Sigmoid colon (tissue), 7 donors: ENCODE results near the gene ALPI. TPM values are rescaled to one million over a fixed set of nuclear protein-coding genes. Genes with fewer than 3 reads are reported as not detected.
A peak's percentile ranks its signal among the peaks of the same experiment; 100 is the strongest.

Source experiments
- DNase-seq: peaks from one replicate; pipeline ENCODE4 v3.0.0-alpha.2; 2019
- H3K27ac ChIP-seq, 4 donors: fragments of 200-600 bp; sonication (generic); one replicate each; pipeline ENCODE4 v1.5.1; 2016 to 2019; ENCODE audit warnings: mild to moderate bottlenecking in 1 of 4
- H3K27me3 ChIP-seq, 3 donors: fragments of 200-600 bp; sonication (generic); one replicate each; pipeline ENCODE4 v1.5.1; 2019; ENCODE audit warnings: mild to moderate bottlenecking in 1 of 3
- H3K36me3 ChIP-seq, 4 donors: fragments of 200-600 bp; sonication (generic); one replicate each; pipeline ENCODE4 v1.5.1; 2016 to 2019
- H3K4me1 ChIP-seq, 4 donors: fragments of 200-600 bp; sonication (generic); one replicate each; pipeline ENCODE4 v1.5.1; 2017 to 2019
- H3K4me3 ChIP-seq, 4 donors: fragments of 200-600 bp; sonication (generic); one replicate each; pipeline ENCODE4 v1.5.1; 2017 to 2019; ENCODE audit warnings: mild to moderate bottlenecking in 2 of 4, moderate library complexity in 1 of 4
- H3K9me3 ChIP-seq, 4 donors: fragments of 200-600 bp in 3 of 4; sonication (generic) in 3 of 4; one replicate each; pipeline versions ENCODE4 v1.5.1 to v1.6.1; 2013 to 2019
- EP300 ChIP-seq, 4 donors: sonication (generic); formaldehyde crosslinking; IDR thresholded peaks; one replicate each; pipeline ENCODE4 v1.6.1; 2017; ENCODE audit warnings: antibody characterized with exemption in 4 of 4
- POLR2A ChIP-seq, 2 donors: fragments of 450-650 bp; IDR thresholded peaks; one replicate each; pipeline ENCODE4 v1.6.1; 2016; ENCODE audit warnings: antibody characterized with exemption in 2 of 2, mild to moderate bottlenecking in 2 of 2, moderate library complexity in 2 of 2
- POLR2AphosphoS5 ChIP-seq, 4 donors: sonication (generic); formaldehyde crosslinking; IDR thresholded peaks; one replicate each; pipeline ENCODE4 v1.6.1; 2017; ENCODE audit warnings: antibody characterized with exemption in 4 of 4
- WGBS, 2 donors: extraction: QIAGEN DNeasy Blood & Tissue Kit; methylation state at CpG; one replicate each; pipeline ENCODE4 v1.1.7; 2013; 5-methylcytosine and 5-hydroxymethylcytosine counted together
- intact Hi-C: fragments of 100-400 bp; cut with DNase I; formaldehyde crosslinking; loops from one replicate; pipeline ENCODE4 v1.15.1; 2023
- polyA plus RNA-seq, 3 donors: library from polyadenylated mRNA; stranded (reverse); fragments of 200-250 nt; gene quantifications; one replicate each; pipeline ENCODE4 v1.2.3, GENCODE V29; 2013
- total RNA-seq, 4 donors: library from RNA; depleted of rRNA; stranded (reverse); fragments of >200 nt; gene quantifications; one replicate each; pipeline ENCODE4 v1.1.0, GENCODE V29; 2016
- TF ChIP-seq, protein P1 (sequence below), 4 experiments: fragments of 450-650 bp in 3 of 4; fragments of 200-600 bp in 1 of 4; IDR thresholded peaks; one replicate each; pipeline ENCODE4 v1.5.1; 2016 to 2019; ENCODE audit warnings: antibody characterized with exemption in 4 of 4, mild to moderate bottlenecking in 3 of 4, moderate library complexity in 2 of 4
- donor health status: healthy with polysubstance abuse.
- donor health status: Bipolar disorder and iron deficiency.
- donor health status: healthy.

Gene ALPI
- total and polyA plus RNA-seq, 7 donors, result 5.3 to 10.2 (median 7.2) TPM; not detected in 4

DNA sequence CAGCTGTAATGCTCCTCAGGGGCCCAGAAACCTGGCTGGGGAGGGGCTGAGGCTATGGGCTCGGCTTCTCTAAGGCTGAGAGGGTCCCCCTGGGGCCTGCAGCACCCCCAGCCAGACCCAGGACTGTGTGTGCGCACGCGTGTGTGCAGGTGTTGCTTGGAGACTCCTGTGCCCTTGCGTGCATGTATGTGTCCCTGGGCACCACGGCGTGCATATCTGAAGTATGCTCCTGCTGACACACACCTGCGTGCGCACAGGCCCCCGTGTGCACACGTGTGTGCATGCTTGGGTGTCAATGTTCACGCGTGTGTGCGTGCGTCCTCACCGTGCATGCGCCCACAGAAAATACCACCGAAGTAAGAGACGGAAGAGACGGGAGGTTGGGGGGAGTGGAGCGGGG is 46.6 kb downstream of the ALPI start:
- Histone ChIP-seq H3K4me3 (peak overlapping the region; percentile 44 to 63 (median 56)), H3K9me3 (no peaks in the 10 kb centered on the region), H3K36me3 (no peaks in the 10 kb centered on the region), H3K27ac (peak overlapping the region in 1 of 4 donors; percentile 64), H3K4me1 (peaks cover 0 to 21% (median 21%) of the 10 kb centered on the region in 4 donors), H3K27me3 (peaks cover 0 to 30% (median 5%) of the 10 kb centered on the region in 3 donors)
- no peak for DNase-seq
- 17 to 19% methylated on average over 20 of the region's 21 CpGs for WGBS, 2 donors
- no peak for TF ChIP-seq EP300 (IDR thresholded peaks at IDR 0.05)
- intact Hi-C loops, result loop anchor here (2.0 kb wide), 1 partner anchor 750 kb away; no protein-coding TSS in a partner anchor

DNA sequence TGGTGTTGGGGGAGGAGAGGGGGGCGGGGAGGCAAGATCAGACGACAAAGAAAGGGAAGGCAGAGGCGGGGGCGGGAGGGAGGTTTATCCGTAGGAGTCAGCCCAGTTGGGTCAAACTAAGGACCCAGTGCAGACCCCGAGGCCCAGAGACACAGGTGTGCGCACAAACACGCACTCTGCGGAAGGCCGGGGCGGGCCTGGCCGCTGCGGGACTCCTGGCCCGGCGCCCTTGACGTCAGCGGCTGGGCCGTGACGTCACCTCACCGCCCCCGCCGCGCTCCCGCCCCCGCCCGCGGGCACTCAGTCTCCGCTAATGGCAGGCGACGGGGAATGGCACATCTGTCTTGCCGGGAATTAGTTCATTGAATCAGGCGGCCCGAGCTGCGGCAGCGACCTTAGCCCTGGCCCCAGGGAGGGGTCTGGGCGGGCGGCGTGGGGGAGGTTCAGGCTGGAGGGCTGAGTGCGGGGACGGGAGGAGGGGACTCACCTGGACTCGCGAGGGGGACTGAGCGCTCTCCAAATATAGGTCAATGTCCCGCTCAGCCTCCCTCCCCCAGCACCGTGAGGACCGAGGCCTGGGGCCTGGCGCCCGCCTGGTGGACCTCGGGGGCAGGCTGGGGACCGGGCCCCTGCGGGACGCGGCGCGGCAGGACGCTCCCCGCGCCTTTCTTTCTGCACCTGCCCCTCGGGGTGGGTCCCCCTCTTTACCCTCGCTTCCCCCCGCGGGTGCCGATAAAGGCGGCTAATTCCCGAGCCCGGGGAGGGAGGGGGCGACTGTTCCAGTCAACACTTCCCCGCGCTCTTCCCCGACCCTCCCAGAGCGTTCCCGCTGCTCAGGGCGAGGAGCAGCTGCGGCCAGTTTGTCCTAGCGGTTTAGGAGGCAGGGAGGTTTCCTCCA is 47.2 kb downstream of the ALPI start:
- intact Hi-C loops, result loop anchor here (2.0 kb wide), 1 partner anchor 750 kb away; no protein-coding TSS in a partner anchor
- Histone ChIP-seq H3K4me1 (peaks cover 0 to 21% (median 21%) of the 10 kb centered on the region in 4 donors), H3K27me3 (peaks cover 0 to 30% (median 5%) of the 10 kb centered on the region in 3 donors), H3K4me3 (peak overlapping the region; percentile 44 to 63 (median 56)), H3K9me3 (no peaks in the 10 kb centered on the region), H3K27ac (peak overlapping the region in 1 of 4 donors; percentile 64), H3K36me3 (no peaks in the 10 kb centered on the region)
- DNase-seq, result no peak
- TF ChIP-seq POLR2AphosphoS5 (IDR thresholded peaks at IDR 0.05) (peak in 2 of 4 donors; percentile 49 to 68), POLR2A (IDR thresholded peaks at IDR 0.05) (no peak)
- TF ChIP-seq, protein P1, sequence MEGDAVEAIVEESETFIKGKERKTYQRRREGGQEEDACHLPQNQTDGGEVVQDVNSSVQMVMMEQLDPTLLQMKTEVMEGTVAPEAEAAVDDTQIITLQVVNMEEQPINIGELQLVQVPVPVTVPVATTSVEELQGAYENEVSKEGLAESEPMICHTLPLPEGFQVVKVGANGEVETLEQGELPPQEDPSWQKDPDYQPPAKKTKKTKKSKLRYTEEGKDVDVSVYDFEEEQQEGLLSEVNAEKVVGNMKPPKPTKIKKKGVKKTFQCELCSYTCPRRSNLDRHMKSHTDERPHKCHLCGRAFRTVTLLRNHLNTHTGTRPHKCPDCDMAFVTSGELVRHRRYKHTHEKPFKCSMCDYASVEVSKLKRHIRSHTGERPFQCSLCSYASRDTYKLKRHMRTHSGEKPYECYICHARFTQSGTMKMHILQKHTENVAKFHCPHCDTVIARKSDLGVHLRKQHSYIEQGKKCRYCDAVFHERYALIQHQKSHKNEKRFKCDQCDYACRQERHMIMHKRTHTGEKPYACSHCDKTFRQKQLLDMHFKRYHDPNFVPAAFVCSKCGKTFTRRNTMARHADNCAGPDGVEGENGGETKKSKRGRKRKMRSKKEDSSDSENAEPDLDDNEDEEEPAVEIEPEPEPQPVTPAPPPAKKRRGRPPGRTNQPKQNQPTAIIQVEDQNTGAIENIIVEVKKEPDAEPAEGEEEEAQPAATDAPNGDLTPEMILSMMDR (IDR thresholded peaks at IDR 0.05), result no peak
- 1 to 2% methylated on average over 75 of the region's 75 CpGs for WGBS, 2 donors

DNA sequence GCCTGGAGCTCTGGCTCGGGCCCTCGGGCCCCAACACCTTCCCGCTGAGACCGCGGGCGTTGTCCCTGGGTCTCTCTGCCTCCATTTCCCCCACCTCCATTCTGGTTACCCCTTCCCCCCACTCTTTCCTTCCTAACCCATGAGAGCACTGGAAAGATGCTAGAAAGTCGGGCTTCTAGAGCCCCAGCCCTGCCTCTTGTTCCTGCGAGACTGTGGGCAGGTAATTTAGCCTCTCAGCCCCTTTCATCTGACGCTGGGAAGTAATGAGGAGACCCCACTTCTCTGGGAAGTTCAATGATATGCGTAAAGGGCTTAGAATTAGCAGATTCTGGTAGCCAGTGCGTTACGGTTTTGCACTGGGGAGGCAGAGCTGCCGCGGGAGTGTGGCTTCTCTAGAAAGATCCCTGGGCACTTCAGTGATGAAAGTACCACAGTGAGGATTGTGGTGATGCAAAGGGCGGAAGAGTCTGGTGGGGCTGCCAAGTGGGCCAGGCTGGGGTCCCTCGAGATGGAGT is 47.9 kb downstream of the ALPI start:
- intact Hi-C loops, result loop anchor here (2.0 kb wide), 1 partner anchor 749 kb away; no protein-coding TSS in a partner anchor
- Histone ChIP-seq H3K27me3 (peaks cover 0 to 30% (median 5%) of the 10 kb centered on the region in 3 donors), H3K9me3 (no peaks in the 10 kb centered on the region), H3K27ac (peak overlapping the region in 1 of 4 donors; percentile 64), H3K4me1 (peaks cover 0 to 21% (median 21%) of the 10 kb centered on the region in 4 donors), H3K36me3 (no peaks in the 10 kb centered on the region), H3K4me3 (peak overlapping the region; percentile 44 to 63 (median 56))
- DNase-seq, result no peak
- 18 to 25% methylated on average over 16 of the region's 16 CpGs for WGBS, 2 donors
- TF ChIP-seq POLR2AphosphoS5 (IDR thresholded peaks at IDR 0.05), result no peak
- TF ChIP-seq, protein P1 (IDR thresholded peaks at IDR 0.05), result no peak
- TF ChIP-seq EP300 (IDR thresholded peaks at IDR 0.05), result no peak
- no peak for TF ChIP-seq POLR2A (IDR thresholded peaks at IDR 0.05)

DNA sequence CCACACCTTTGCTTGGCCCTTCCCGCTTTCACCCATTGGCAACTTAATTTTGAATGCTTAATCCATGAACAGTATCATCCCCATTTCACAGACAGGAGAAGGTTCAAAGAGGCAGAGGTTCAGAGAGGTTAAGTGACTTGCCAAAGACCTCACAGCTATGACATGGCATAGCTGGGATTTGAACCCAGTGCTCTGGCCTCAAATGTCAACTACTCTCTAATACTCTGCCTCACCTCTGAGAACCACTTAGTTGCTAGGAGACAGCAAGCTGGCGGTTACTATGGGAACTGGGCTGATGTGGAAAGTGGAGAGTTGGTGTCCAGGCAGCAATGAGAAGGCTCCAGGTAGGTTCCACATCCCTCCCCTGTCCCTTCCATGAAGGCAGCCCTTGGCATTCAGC is 48.5 kb downstream of the ALPI start:
- Histone ChIP-seq H3K36me3 (no peaks in the 10 kb centered on the region), H3K4me1 (peaks cover 0 to 21% (median 21%) of the 10 kb centered on the region in 4 donors), H3K27me3 (peaks cover 0 to 30% (median 5%) of the 10 kb centered on the region in 3 donors), H3K4me3 (no peak overlapping the region), H3K27ac (no peak overlapping the region), H3K9me3 (no peaks in the 10 kb centered on the region)
- intact Hi-C loops, result no loop called here
- no peak for DNase-seq
- WGBS, 2 donors, result 60 to 69% methylated on average over 2 of the region's 2 CpGs
- TF ChIP-seq POLR2AphosphoS5 (IDR thresholded peaks at IDR 0.05) (no peak), EP300 (IDR thresholded peaks at IDR 0.05) (no peak), POLR2A (IDR thresholded peaks at IDR 0.05) (no peak)
- TF ChIP-seq, protein P1 (IDR thresholded peaks at IDR 0.05), result no peak

DNA sequence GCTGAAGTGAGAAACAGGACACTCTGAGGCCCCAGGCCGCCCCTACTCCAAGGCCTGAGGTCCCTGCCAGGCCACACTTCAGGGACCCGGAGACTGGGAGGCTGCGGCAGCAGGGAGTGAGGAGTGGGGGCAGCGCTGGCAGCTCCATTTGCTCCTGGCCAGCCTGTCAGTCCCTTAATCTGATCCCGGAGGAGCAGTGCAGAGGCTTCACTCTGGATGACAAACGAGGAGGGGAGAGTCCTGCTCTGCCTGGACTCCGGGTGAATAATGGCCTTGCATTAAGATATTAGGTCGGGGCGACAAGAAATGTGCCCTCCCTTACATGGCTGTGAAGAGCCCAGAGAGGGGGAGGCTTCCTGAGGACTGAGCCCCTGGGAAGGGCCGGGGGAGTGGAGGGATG is 49.9 kb downstream of the ALPI start:
- Histone ChIP-seq H3K27me3 (peaks cover 0 to 30% (median 5%) of the 10 kb centered on the region in 3 donors), H3K27ac (no peak overlapping the region), H3K9me3 (no peaks in the 10 kb centered on the region), H3K4me1 (peaks cover 0 to 21% (median 21%) of the 10 kb centered on the region in 4 donors), H3K36me3 (no peaks in the 10 kb centered on the region), H3K4me3 (no peak overlapping the region)
- 56 to 59% methylated on average over 10 of the region's 10 CpGs for WGBS, 2 donors
- no peak for DNase-seq
- intact Hi-C loops, result no loop called here
- TF ChIP-seq EP300 (IDR thresholded peaks at IDR 0.05), result no peak
- no peak for TF ChIP-seq POLR2A (IDR thresholded peaks at IDR 0.05)
